Neural progenitor cell (in vitro differentiated cells): ENCODE measurements around the gene SLMAP. TPM values are rescaled to one million over a fixed set of nuclear protein-coding genes. Genes with fewer than 3 reads are reported as not detected.

Experiments used
- DNase-seq: peaks from one replicate; pipeline ENCODE4 v3.0.0-alpha.2; 2016; ENCODE audit warnings: low spot score
- H2AFZ ChIP-seq: fragments of 200-600 bp; sonication (generic); replicated peaks from 2 replicates; pipeline ENCODE4 v1.6.1; 2016; ENCODE audit warnings: antibody characterized with exemption
- H3F3A ChIP-seq: fragments of 200-600 bp; sonication (generic); 2 replicates; pipeline ENCODE4 v1.6.1; 2016; ENCODE audit warnings: antibody characterized with exemption, low read depth
- H3K27ac ChIP-seq: fragments of 200-600 bp; sonication (generic); 2 replicates; pipeline ENCODE4 v1.5.1; 2016; ENCODE audit warnings: mild to moderate bottlenecking
- H3K27me3 ChIP-seq: fragments of 200-600 bp; sonication (generic); 2 replicates; pipeline ENCODE4 v1.6.1; 2016; ENCODE audit warnings: mild to moderate bottlenecking, moderate library complexity
- H3K36me3 ChIP-seq: fragments of 200-600 bp; sonication (generic); 2 replicates; pipeline ENCODE4 v1.5.1; 2016
- H3K4me1 ChIP-seq: fragments of 200-600 bp; sonication (generic); 2 replicates; pipeline ENCODE4 v1.6.1; 2016; ENCODE audit warnings: mixed run types
- H3K4me2 ChIP-seq: fragments of 200-600 bp; sonication (generic); 2 replicates; pipeline ENCODE4 v1.6.1; 2016
- H3K4me3 ChIP-seq: fragments of 200-600 bp; sonication (generic); 2 replicates; pipeline ENCODE4 v1.5.1; 2016
- H3K79me2 ChIP-seq: fragments of 200-600 bp; sonication (generic); 2 replicates; pipeline ENCODE4 v1.6.1; 2016; ENCODE audit warnings: low read depth
- H3K9ac ChIP-seq: fragments of 200-600 bp; sonication (generic); 2 replicates; pipeline ENCODE4 v1.6.1; 2016
- H3K9me3 ChIP-seq: fragments of 200-600 bp; sonication (generic); 2 replicates; pipeline ENCODE4 v1.5.1; 2016; ENCODE audit warnings: low read depth
- H4K20me1 ChIP-seq: fragments of 200-600 bp; sonication (generic); 2 replicates; pipeline ENCODE4 v1.6.1; 2016; ENCODE audit warnings: low read depth
- H3K27ac Mint-ChIP-seq: 3 replicates; pipeline ENCODE4 v1.8.0; 2021; ENCODE audit warnings: mixed read lengths
- H3K27me3 Mint-ChIP-seq: 2 replicates; pipeline ENCODE4 v1.8.0; 2022; ENCODE audit warnings: low read depth, mild to moderate bottlenecking, inconsistent platforms, moderate library complexity, mixed read lengths; ENCODE audit not compliant: insufficient read depth
- H3K36me3 Mint-ChIP-seq: 3 replicates; pipeline ENCODE4 v1.8.0; 2021; ENCODE audit warnings: mixed read lengths
- H3K4me1 Mint-ChIP-seq: 3 replicates; pipeline ENCODE4 v1.8.0; 2021; ENCODE audit warnings: mixed read lengths
- H3K4me3 Mint-ChIP-seq: 3 replicates; pipeline ENCODE4 v1.8.0; 2021; ENCODE audit warnings: mild to moderate bottlenecking, moderate library complexity, mixed read lengths
- H3K9me3 Mint-ChIP-seq: 3 replicates; pipeline ENCODE4 v1.8.0; 2020; ENCODE audit warnings: mixed read lengths
- CTCF ChIP-seq: fragments of 200-600 bp; sonication (generic); IDR thresholded peaks from 2 replicates; pipeline ENCODE4 v1.5.1; 2017; ENCODE audit warnings: antibody characterized with exemption, mild to moderate bottlenecking
- EZH2 ChIP-seq: fragments of 200-600 bp; sonication (generic); IDR thresholded peaks from 2 replicates; pipeline ENCODE4 v1.6.1; 2017; ENCODE audit warnings: antibody characterized with exemption, mild to moderate bottlenecking, moderate library complexity
- EZH2phosphoT487 ChIP-seq: fragments of 200-600 bp; sonication (generic); IDR thresholded peaks from 2 replicates; pipeline ENCODE4 v1.6.1; 2017; ENCODE audit warnings: antibody characterized with exemption
- total RNA-seq: library from RNA; depleted of rRNA; stranded (reverse); fragments of >200 nt; gene quantifications from 2 replicates; pipeline ENCODE4 v1.2.3, GENCODE V29; 2015; ENCODE audit warnings: low replicate concordance

The SLMAP gene
- total RNA-seq, 1 donor from 2014 or later: 59.4 TPM

GRCh38 chr3:57951066-57951882, 195.2 kb downstream of the SLMAP start:
- H3K9ac ChIP-seq: no peak overlapping the region
- no peak overlapping the region for H3K4me3 ChIP-seq
- no peak for DNase-seq

GRCh38 chr3:57952208-57952631, 196.1 kb downstream of the SLMAP start:
- no peak overlapping the region for H3K4me2 ChIP-seq
- H3K27ac Mint-ChIP-seq: peak overlapping the region; percentile 64
- H3K9ac ChIP-seq: no peak overlapping the region
- no peak overlapping the region for H3K4me3 ChIP-seq
- H3K4me1 ChIP-seq: peaks cover 21% of the 10 kb centered on the region
- no peaks in the 10 kb centered on the region for H3K36me3 Mint-ChIP-seq
- H3K9me3 Mint-ChIP-seq: no peaks in the 10 kb centered on the region
- peak; percentile 37 for DNase-seq
- H3K4me1 Mint-ChIP-seq: peaks cover 49% of the 10 kb centered on the region
- TF ChIP-seq EZH2: no peak
- no peak for TF ChIP-seq CTCF
- TF ChIP-seq EZH2phosphoT487: no peak
- no peaks in the 10 kb centered on the region for H3K9me3 ChIP-seq
- no peak overlapping the region for H3K27ac ChIP-seq
- H4K20me1 ChIP-seq: no peaks in the 10 kb centered on the region
- H3K4me3 Mint-ChIP-seq: no peak overlapping the region
- H2AFZ ChIP-seq: peak overlapping the region; percentile 3
- H3K36me3 ChIP-seq: no peaks in the 10 kb centered on the region
- H3K79me2 ChIP-seq: no peaks in the 10 kb centered on the region
- peaks cover 10% of the 10 kb centered on the region for H3F3A ChIP-seq
- H3K27me3 ChIP-seq: no peaks in the 10 kb centered on the region
- no peaks in the 10 kb centered on the region for H3K27me3 Mint-ChIP-seq

More at GRCh38 chr3:57951066-57951882, 195.2 kb downstream of the SLMAP start:
- Histone ChIP-seq H2AFZ (peak overlapping the region; percentile 3), H3K4me2 (no peak overlapping the region), H4K20me1 (no peaks in the 10 kb centered on the region), H3K36me3 (no peaks in the 10 kb centered on the region), H3K27ac (no peak overlapping the region), H3K27me3 (no peaks in the 10 kb centered on the region), H3K9me3 (no peaks in the 10 kb centered on the region), H3K79me2 (no peaks in the 10 kb centered on the region), H3F3A (peaks cover 10% of the 10 kb centered on the region), H3K4me1 (peaks cover 21% of the 10 kb centered on the region)
- Mint-ChIP-seq H3K27me3 (no peaks in the 10 kb centered on the region), H3K9me3 (no peaks in the 10 kb centered on the region), H3K4me3 (no peak overlapping the region), H3K27ac (peak overlapping the region; percentile 81), H3K36me3 (no peaks in the 10 kb centered on the region), H3K4me1 (peaks cover 49% of the 10 kb centered on the region)
- TF ChIP-seq CTCF (no peak), EZH2phosphoT487 (no peak), EZH2 (no peak)

- no peaks in the 10 kb centered on the region for H3K79me2 ChIP-seq
- H3K27me3 ChIP-seq: no peaks in the 10 kb centered on the region
- peaks cover 21% of the 10 kb centered on the region for H3K4me1 ChIP-seq
- no peak overlapping the region for H3K4me3 Mint-ChIP-seq
- H3K9me3 Mint-ChIP-seq: no peaks in the 10 kb centered on the region
- no peak overlapping the region for H3K9ac ChIP-seq
- H3K27ac Mint-ChIP-seq: peak overlapping the region; percentile 64
- no peaks in the 10 kb centered on the region for H3K9me3 ChIP-seq
- H3K36me3 ChIP-seq: no peaks in the 10 kb centered on the region
- H2AFZ ChIP-seq: peak overlapping the region; percentile 3
- TF ChIP-seq EZH2phosphoT487: no peak
- TF ChIP-seq EZH2: no peak
- TF ChIP-seq CTCF: no peak
- H4K20me1 ChIP-seq: no peaks in the 10 kb centered on the region
- peaks cover 10% of the 10 kb centered on the region for H3F3A ChIP-seq
- DNase-seq: no peak
- no peaks in the 10 kb centered on the region for H3K36me3 Mint-ChIP-seq
- H3K4me3 ChIP-seq: no peak overlapping the region
- no peak overlapping the region for H3K4me2 ChIP-seq
- H3K4me1 Mint-ChIP-seq: peaks cover 47% of the 10 kb centered on the region
- H3K27ac ChIP-seq: no peak overlapping the region
- no peaks in the 10 kb centered on the region for H3K27me3 Mint-ChIP-seq
Observed at GRCh38 chr3:57952651-57953050, 196.5 kb downstream of the SLMAP start.
